Thyroid gland (tissue), 4 donors: Measurements from ENCODE around the gene IYD. TPM values are rescaled to one million over a fixed set of nuclear protein-coding genes. Genes with fewer than 3 reads are reported as not detected.

ENCODE experiments used
- DNase-seq, 2 donors: peaks; one replicate each; pipeline ENCODE4 v3.0.0-alpha.2; 2019
- H3K27ac ChIP-seq, 3 donors: fragments of 200-600 bp; sonication (generic); 1 replicate in 2 of 3; 2 replicates in 1 of 3; pipeline ENCODE4 v1.5.1; 2016 to 2019; ENCODE audit warnings: mild to moderate bottlenecking in 1 of 3, moderate library complexity in 1 of 3
- H3K27me3 ChIP-seq: fragments of 200-600 bp; sonication (generic); one replicate; pipeline ENCODE4 v1.5.1; 2019
- H3K36me3 ChIP-seq, 2 donors: fragments of 200-600 bp; sonication (generic); one replicate each; pipeline ENCODE4 v1.5.1; 2016 to 2019
- H3K4me1 ChIP-seq, 2 donors: fragments of 200-600 bp; sonication (generic); one replicate each; pipeline ENCODE4 v1.5.1; 2017 to 2019
- H3K4me3 ChIP-seq, 3 donors: fragments of 200-600 bp; sonication (generic); replicated peaks in 1 of 3; 1 replicate in 2 of 3; 2 replicates in 1 of 3; pipeline ENCODE4 v1.5.1; 2016; ENCODE audit warnings: mild to moderate bottlenecking in 1 of 3
- H3K9me3 ChIP-seq: fragments of 200-600 bp; sonication (generic); one replicate; pipeline ENCODE4 v1.5.1; 2017
- POLR2A ChIP-seq, 2 donors: fragments of 450-650 bp; IDR thresholded peaks; one replicate each; pipeline ENCODE4 v1.6.1; 2017; ENCODE audit warnings: antibody characterized with exemption in 2 of 2, mild to moderate bottlenecking in 2 of 2, moderate library complexity in 1 of 2
- WGBS, 2 donors: methylation state at CpG; one replicate each; pipeline ENCODE4 v1.1.5; 2017; 5-methylcytosine and 5-hydroxymethylcytosine counted together
- intact Hi-C: fragments of 100-400 bp; cut with DNase I; formaldehyde crosslinking; loops from one replicate; pipeline ENCODE4 v1.15.1; 2023
- total RNA-seq, 4 donors: library from RNA; depleted of rRNA; stranded (reverse); fragments of >200 nt; gene quantifications; one replicate each; pipeline ENCODE4 v1.2.3, GENCODE V29; 2016
- TF ChIP-seq, protein P1 (sequence below), 6 experiments: fragments of 200-600 bp in 3 of 6; fragments of 450-650 bp in 3 of 6; sonication (generic) in 3 of 6; IDR thresholded peaks; one replicate each; pipeline ENCODE4 v1.5.1; 2016 to 2019; ENCODE audit warnings: antibody characterized with exemption in 6 of 6, mild to moderate bottlenecking in 2 of 6, inconsistent platforms in 1 of 6, moderate library complexity in 1 of 6

Gene IYD
- total RNA-seq, 4 donors from 2014 or later = 571 to 1,038 (median 665) TPM

DNA sequence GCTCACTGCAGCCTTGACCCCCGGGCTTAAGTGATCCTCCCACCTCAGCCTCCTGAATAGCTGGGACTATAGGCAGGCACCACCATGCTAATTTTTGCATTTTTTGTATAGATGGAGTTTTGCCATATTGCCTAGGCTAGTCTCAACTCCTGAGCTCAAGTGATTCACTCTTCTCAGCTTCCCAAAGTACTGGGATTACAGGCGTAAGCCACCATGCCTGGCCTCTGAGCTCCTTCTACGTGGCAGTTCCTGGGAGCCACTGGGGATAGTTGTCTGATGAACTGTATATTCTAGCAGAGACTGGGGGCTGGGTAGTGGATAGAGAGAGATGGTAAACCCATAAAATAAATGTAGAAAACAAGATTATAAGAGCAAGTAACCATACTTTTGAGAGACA lies 26.1 kb downstream of the IYD start:
- Histone ChIP-seq H3K27me3 (no peaks in the 10 kb centered on the region), H3K4me3 (no peak overlapping the region), H3K9me3 (no peaks in the 10 kb centered on the region), H3K27ac (peak overlapping the region; percentile 77 to 82 (median 80)), H3K36me3 (peaks cover 12% of the 10 kb centered on the region in 2 donors), H3K4me1 (peaks cover 51 to 52% of the 10 kb centered on the region in 2 donors)
- intact Hi-C loops = no loop called here
- TF ChIP-seq, protein P1, sequence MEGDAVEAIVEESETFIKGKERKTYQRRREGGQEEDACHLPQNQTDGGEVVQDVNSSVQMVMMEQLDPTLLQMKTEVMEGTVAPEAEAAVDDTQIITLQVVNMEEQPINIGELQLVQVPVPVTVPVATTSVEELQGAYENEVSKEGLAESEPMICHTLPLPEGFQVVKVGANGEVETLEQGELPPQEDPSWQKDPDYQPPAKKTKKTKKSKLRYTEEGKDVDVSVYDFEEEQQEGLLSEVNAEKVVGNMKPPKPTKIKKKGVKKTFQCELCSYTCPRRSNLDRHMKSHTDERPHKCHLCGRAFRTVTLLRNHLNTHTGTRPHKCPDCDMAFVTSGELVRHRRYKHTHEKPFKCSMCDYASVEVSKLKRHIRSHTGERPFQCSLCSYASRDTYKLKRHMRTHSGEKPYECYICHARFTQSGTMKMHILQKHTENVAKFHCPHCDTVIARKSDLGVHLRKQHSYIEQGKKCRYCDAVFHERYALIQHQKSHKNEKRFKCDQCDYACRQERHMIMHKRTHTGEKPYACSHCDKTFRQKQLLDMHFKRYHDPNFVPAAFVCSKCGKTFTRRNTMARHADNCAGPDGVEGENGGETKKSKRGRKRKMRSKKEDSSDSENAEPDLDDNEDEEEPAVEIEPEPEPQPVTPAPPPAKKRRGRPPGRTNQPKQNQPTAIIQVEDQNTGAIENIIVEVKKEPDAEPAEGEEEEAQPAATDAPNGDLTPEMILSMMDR (IDR thresholded peaks at IDR 0.05) = no peak
- no peak for TF ChIP-seq POLR2A (IDR thresholded peaks at IDR 0.05)
- 54 to 59% methylated on average over 3 of the region's 3 CpGs for WGBS, 2 donors
- DNase-seq = no peak

- Histone ChIP-seq H3K9me3 (no peaks in the 10 kb centered on the region), H3K36me3 (peaks cover 14 to 18% of the 10 kb centered on the region in 2 donors), H3K4me1 (peaks cover 46 to 48% of the 10 kb centered on the region in 2 donors), H3K27me3 (no peaks in the 10 kb centered on the region), H3K4me3 (no peak overlapping the region), H3K27ac (peak overlapping the region; percentile 77 to 82 (median 80))
- TF ChIP-seq, protein P1 (IDR thresholded peaks at IDR 0.05) = peak; percentile 57 to 86 (median 74)
- TF ChIP-seq POLR2A (IDR thresholded peaks at IDR 0.05) = peak in 1 of 2 donors; percentile 13
- intact Hi-C loops = no loop called here
- WGBS, 2 donors = 46 to 49% methylated on average over 12 of the region's 12 CpGs
- DNase-seq = peak; percentile 92 to 93
Observed at GRCh38 chr6:150395388-150396009, 26.7 kb downstream of the IYD start.

DNA sequence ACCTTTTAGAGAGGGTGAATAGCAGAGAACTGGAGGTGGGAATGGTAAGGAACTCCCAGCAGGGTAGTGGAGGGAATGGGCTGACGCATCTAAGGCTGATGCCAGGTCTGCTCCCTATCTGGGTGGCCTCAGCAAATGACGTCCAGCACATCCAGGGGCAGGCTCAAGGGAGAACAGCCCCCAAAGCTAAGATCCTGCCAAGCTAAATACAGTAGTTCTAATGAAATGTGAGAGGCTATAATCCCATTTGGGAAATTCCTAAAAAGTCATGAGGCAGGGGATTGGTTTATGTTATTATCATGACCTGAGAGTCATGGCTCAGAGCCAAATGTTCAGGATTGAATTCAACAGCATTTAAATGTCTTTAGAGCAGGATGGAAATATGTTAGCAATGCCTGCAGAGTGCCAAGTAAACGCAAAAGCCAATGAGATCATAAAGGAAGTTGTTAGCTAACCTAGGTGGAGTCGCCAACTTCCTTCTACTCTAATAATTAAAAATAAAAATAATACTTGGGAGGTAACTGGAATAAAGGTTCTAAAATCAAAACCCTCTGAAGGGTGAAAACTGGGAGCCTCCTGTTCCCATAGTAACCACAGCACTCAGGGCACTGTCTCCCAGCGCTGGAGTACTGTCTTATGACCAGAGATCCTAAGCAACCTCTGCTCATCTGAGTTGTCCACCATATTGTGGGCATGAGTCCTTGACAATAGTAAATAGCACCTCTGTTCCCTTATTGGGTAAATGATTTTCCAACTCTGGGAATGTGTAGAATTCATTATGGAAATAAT lies 34.8 kb downstream of the IYD start:
- DNase-seq = no peak
- Histone ChIP-seq H3K4me3 (no peak overlapping the region), H3K9me3 (no peaks in the 10 kb centered on the region), H3K27me3 (no peaks in the 10 kb centered on the region), H3K4me1 (peaks cover 11 to 24% of the 10 kb centered on the region in 2 donors), H3K27ac (peak overlapping the region in 1 of 3 donors; percentile 26), H3K36me3 (peaks cover 19 to 23% of the 10 kb centered on the region in 2 donors)
- TF ChIP-seq POLR2A (IDR thresholded peaks at IDR 0.05) = peak in 1 of 2 donors; percentile 20
- TF ChIP-seq, protein P1 (IDR thresholded peaks at IDR 0.05) = no peak
- 32 to 39% methylated on average over 5 of the region's 5 CpGs for WGBS, 2 donors
- intact Hi-C loops = loop anchor here (5.0 kb wide), 1 partner anchor 326 kb away; no protein-coding TSS in a partner anchor

- H3K4me1 ChIP-seq = peaks cover 43 to 49% of the 10 kb centered on the region in 2 donors
- 42 to 54% methylated on average over 2 of the region's 2 CpGs for WGBS, 2 donors
Observed at GRCh38 chr6:150406948-150407347, 38.1 kb downstream of the IYD start.

More at GRCh38 chr6:150406948-150407347, 38.1 kb downstream of the IYD start:
- Histone ChIP-seq H3K27me3 (no peaks in the 10 kb centered on the region), H3K36me3 (no peaks in the 10 kb centered on the region), H3K4me3 (no peak overlapping the region), H3K9me3 (no peaks in the 10 kb centered on the region), H3K27ac (peak overlapping the region in 1 of 3 donors; percentile 20)
- no peak for DNase-seq
- intact Hi-C loops = no loop called here
- no peak for TF ChIP-seq POLR2A (IDR thresholded peaks at IDR 0.05)
- TF ChIP-seq, protein P1 (IDR thresholded peaks at IDR 0.05) = no peak
